GM23338 (cell line): Measurements from ENCODE around the gene CACNG7. TPM values are rescaled to one million over a fixed set of nuclear protein-coding genes. Genes with fewer than 3 reads are reported as not detected.

Experiments
- ATAC-seq: fragments of 200-7000 bp; cut with Tn5 transposase; 3 replicates; pipeline ENCODE4 v1.9.1; 2020
- DNase-seq: peaks from one replicate; pipeline ENCODE4 v3.0.0-alpha.2; 2015; ENCODE audit warnings: low spot score
- H2AFZ ChIP-seq: fragments of 200-600 bp; sonication (generic); 2 replicates; pipeline ENCODE4 v1.8.0; 2016; ENCODE audit warnings: antibody characterized with exemption, mild to moderate bottlenecking, moderate library complexity
- H3F3A ChIP-seq: fragments of 200-600 bp; sonication (generic); replicated peaks from 2 replicates; pipeline ENCODE4 v1.8.0; 2017; ENCODE audit warnings: antibody characterized with exemption, mixed run types, low read depth
- H3K27ac ChIP-seq: fragments of 200-600 bp; sonication (generic); 2 replicates; pipeline ENCODE4 v1.6.1; 2016; ENCODE audit warnings: low read depth
- H3K27me3 ChIP-seq: fragments of 200-600 bp; sonication (generic); 2 replicates; pipeline ENCODE4 v1.8.0; 2016; ENCODE audit warnings: mild to moderate bottlenecking, mixed run types, moderate library complexity; ENCODE audit not compliant: insufficient read depth
- H3K36me3 ChIP-seq: fragments of 200-600 bp; sonication (generic); 2 replicates; pipeline ENCODE4 v1.8.0; 2016; ENCODE audit warnings: mild to moderate bottlenecking; ENCODE audit not compliant: insufficient read depth
- H3K4me1 ChIP-seq: fragments of 200-600 bp; sonication (generic); 2 replicates; pipeline ENCODE4 v1.8.0; 2016; ENCODE audit warnings: mild to moderate bottlenecking, moderate library complexity; ENCODE audit not compliant: insufficient read depth
- H3K4me2 ChIP-seq: fragments of 200-600 bp; sonication (generic); 2 replicates; pipeline ENCODE4 v1.7.1; 2017; ENCODE audit warnings: mixed run types
- H3K4me3 ChIP-seq: fragments of 200-600 bp; sonication (generic); 2 replicates; pipeline ENCODE4 v1.6.1; 2016; ENCODE audit warnings: mixed run types
- H3K79me2 ChIP-seq: fragments of 200-600 bp; sonication (generic); replicated peaks from 2 replicates; pipeline ENCODE4 v1.8.0; 2017; ENCODE audit warnings: mild to moderate bottlenecking; ENCODE audit not compliant: insufficient read depth
- H3K9me2 ChIP-seq: fragments of 200-600 bp; sonication (generic); 2 replicates; pipeline ENCODE4 v1.8.0; 2017; ENCODE audit not compliant: insufficient read depth
- H4K20me1 ChIP-seq: fragments of 200-600 bp; sonication (generic); replicated peaks from 2 replicates; pipeline ENCODE4 v1.8.0; 2017; ENCODE audit warnings: mild to moderate bottlenecking; ENCODE audit not compliant: insufficient read depth
- H3K27ac Mint-ChIP-seq: 2 replicates; pipeline ENCODE4 v1.8.0; 2020; ENCODE audit warnings: inconsistent platforms, mild to moderate bottlenecking, moderate library complexity, mixed read lengths
- H3K27me3 Mint-ChIP-seq: 3 replicates; pipeline ENCODE4 v1.8.0; 2022; ENCODE audit warnings: low read depth, mild to moderate bottlenecking, moderate library complexity, mixed read lengths, inconsistent platforms; ENCODE audit not compliant: insufficient read depth, poor library complexity
- H3K36me3 Mint-ChIP-seq: 3 replicates; pipeline ENCODE4 v1.8.0; 2021; ENCODE audit warnings: low read depth, mild to moderate bottlenecking, inconsistent platforms, moderate library complexity, mixed read lengths
- H3K4me1 Mint-ChIP-seq: 3 replicates; pipeline ENCODE4 v1.8.0; 2020; ENCODE audit warnings: mild to moderate bottlenecking, inconsistent platforms, mixed read lengths
- H3K4me3 Mint-ChIP-seq: 3 replicates; pipeline ENCODE4 v1.8.0; 2021; ENCODE audit warnings: moderate library complexity, mild to moderate bottlenecking, inconsistent platforms, mixed read lengths
- H3K9me3 Mint-ChIP-seq: 3 replicates; pipeline ENCODE4 v1.8.0; 2020; ENCODE audit warnings: moderate library complexity, mild to moderate bottlenecking, inconsistent platforms, mixed read lengths
- CREB1 ChIP-seq: fragments of 250-450 bp; sonication (Bioruptor Pico); IDR thresholded peaks from 2 replicates; pipeline ENCODE4 v1.5.0; 2020; ENCODE audit warnings: low read depth, mild to moderate bottlenecking, moderate library complexity
- CTCF ChIP-seq, 2 experiments: fragments of 200-600 bp in 1 of 2; sonication (generic) in 1 of 2; conservative IDR thresholded peaks; 2 replicates each; pipeline versions ENCODE4 v1.5.1 to v1.6.1; 2016 to 2017; ENCODE audit warnings: antibody characterized with exemption in 2 of 2, low read depth in 2 of 2, mild to moderate bottlenecking in 2 of 2, moderate library complexity in 1 of 2
- ETS1 ChIP-seq: IDR thresholded peaks from 2 replicates; pipeline ENCODE4 v1.6.1; 2016; ENCODE audit warnings: antibody characterized with exemption
- EZH2 ChIP-seq: fragments of 200-600 bp; sonication (generic); IDR thresholded peaks from one replicate; pipeline ENCODE4 v1.8.0; 2017; ENCODE audit warnings: antibody characterized with exemption, mild to moderate bottlenecking, low read depth; ENCODE audit not compliant: unreplicated experiment
- EZH2phosphoT487 ChIP-seq: fragments of 200-600 bp; sonication (generic); IDR thresholded peaks from one replicate; pipeline ENCODE4 v1.8.1; 2018; ENCODE audit warnings: antibody characterized with exemption; ENCODE audit not compliant: unreplicated experiment
- NANOG ChIP-seq: IDR thresholded peaks from 2 replicates; pipeline ENCODE4 v1.6.1; 2016; ENCODE audit warnings: antibody characterized with exemption, borderline replicate concordance
- POLR2AphosphoS5 ChIP-seq: IDR thresholded peaks from 2 replicates; pipeline ENCODE4 v1.6.1; 2016; ENCODE audit warnings: antibody characterized with exemption, low read depth
- REST ChIP-seq: IDR thresholded peaks from one replicate; pipeline ENCODE4 v1.6.1; 2018; ENCODE audit warnings: antibody characterized with exemption; ENCODE audit not compliant: unreplicated experiment
- STAT1 ChIP-seq: IDR thresholded peaks from one replicate; pipeline ENCODE4 v1.6.1; 2016; ENCODE audit warnings: antibody characterized with exemption; ENCODE audit not compliant: unreplicated experiment
- ZNF114 ChIP-seq: fragments of 250-450 bp; sonication (Bioruptor Pico); IDR thresholded peaks from 2 replicates; pipeline ENCODE4 v1.5.0; 2020; ENCODE audit warnings: mild to moderate bottlenecking, moderate library complexity
- ZNF331 ChIP-seq: fragments of 250-450 bp; sonication (Bioruptor Pico); IDR thresholded peaks from 2 replicates; pipeline ENCODE4 v1.5.0; 2020; ENCODE audit warnings: low read depth, mild to moderate bottlenecking, moderate library complexity
- polyA plus RNA-seq: library from polyadenylated mRNA; unstranded; fragments of >200 nt; fragmentation: Nextera tagmentation; extraction: Ambion mirVana; gene quantifications from 2 replicates; pipeline ENCODE4 v1.2.1, GENCODE V29; 2016
- total RNA-seq: library from RNA; depleted of rRNA; stranded (reverse); fragments of >200 nt; shearing (Covaris generic); gene quantifications from 2 replicates; pipeline ENCODE4 v1.2.3, GENCODE V29; 2014

CACNG7 gene
- total and polyA plus RNA-seq, 2 experiments from 2014 or later: 9.8 to 15.6 TPM

- TF ChIP-seq STAT1 (no peak), CREB1 (no peak), ZNF331 (CRISPR knock-in tag) (no peak), EZH2 (no peak), POLR2AphosphoS5 (no peak)
- Histone ChIP-seq H4K20me1 (no peaks in the 10 kb centered on the region), H3K9me2 (no peaks in the 10 kb centered on the region), H3K36me3 (no peaks in the 10 kb centered on the region; the same call in 1 of the 2 replicates), H3K79me2 (no peaks in the 10 kb centered on the region), H3F3A (peaks cover 22% of the 10 kb centered on the region), H3K4me2 (peak overlapping the region; percentile 81), H3K4me1 (peaks cover 30% of the 10 kb centered on the region), H3K4me3 (peak overlapping the region; percentile 89), H2AFZ (peak overlapping the region; percentile 91), H3K27ac (0 out of 2 replicates have a peak overlapping the region, but pooled peaks have one; percentile 55), H3K27me3 (peaks cover 11% of the 10 kb centered on the region)
- no peaks in the 10 kb centered on the region for H3K9me3 Mint-ChIP-seq
- peaks cover 13% of the 10 kb centered on the region for H3K4me1 Mint-ChIP-seq
- ATAC-seq (no peak), DNase-seq (peak; percentile 42)
- H3K27ac Mint-ChIP-seq: no peak overlapping the region
- H3K4me3 Mint-ChIP-seq: no peak overlapping the region; the same call in 2 of the 3 replicates
- peaks cover 24% of the 10 kb centered on the region for H3K27me3 Mint-ChIP-seq
- H3K36me3 Mint-ChIP-seq: peaks cover 3% of the 10 kb centered on the region; the same call in 2 of the 3 replicates
These were observed 26.6 kb upstream of the CACNG7 start for GRCh38 chr19:53882391-53883050.

GRCh38 chr19:53883231-53883661, 25.8 kb upstream of the CACNG7 start:
- Mint-ChIP-seq H3K27ac (no peak overlapping the region), H3K4me3 (peak overlapping the region; percentile 74), H3K27me3 (peaks cover 27% of the 10 kb centered on the region), H3K9me3 (no peaks in the 10 kb centered on the region), H3K4me1 (peaks cover 13% of the 10 kb centered on the region), H3K36me3 (peaks cover 3% of the 10 kb centered on the region; the same call in 2 of the 3 replicates)
- Histone ChIP-seq H3K9me2 (no peaks in the 10 kb centered on the region), H3K27ac (no peak overlapping the region), H3K79me2 (no peaks in the 10 kb centered on the region), H4K20me1 (no peaks in the 10 kb centered on the region), H3F3A (peaks cover 24% of the 10 kb centered on the region), H3K4me2 (peak overlapping the region; percentile 81), H2AFZ (no peak overlapping the region; the same call in 1 of the 2 replicates), H3K27me3 (peaks cover 11% of the 10 kb centered on the region), H3K4me1 (peaks cover 30% of the 10 kb centered on the region), H3K36me3 (no peaks in the 10 kb centered on the region; the same call in 1 of the 2 replicates), H3K4me3 (peak overlapping the region; percentile 89)
- ATAC-seq (no peak), DNase-seq (peak; percentile 67)
- TF ChIP-seq NANOG (no peak), STAT1 (no peak), EZH2phosphoT487 (no peak), POLR2AphosphoS5 (no peak), CTCF (conservative IDR thresholded peaks at IDR 0.05; ENCODE audit: low read depth in 2 of 2) (no peak), ZNF114 (CRISPR knock-in tag) (no peak), ETS1 (no peak), REST (no peak), EZH2 (no peak)
